Measurements from ENCODE around the gene PLN.

Gene PLN

DNA sequence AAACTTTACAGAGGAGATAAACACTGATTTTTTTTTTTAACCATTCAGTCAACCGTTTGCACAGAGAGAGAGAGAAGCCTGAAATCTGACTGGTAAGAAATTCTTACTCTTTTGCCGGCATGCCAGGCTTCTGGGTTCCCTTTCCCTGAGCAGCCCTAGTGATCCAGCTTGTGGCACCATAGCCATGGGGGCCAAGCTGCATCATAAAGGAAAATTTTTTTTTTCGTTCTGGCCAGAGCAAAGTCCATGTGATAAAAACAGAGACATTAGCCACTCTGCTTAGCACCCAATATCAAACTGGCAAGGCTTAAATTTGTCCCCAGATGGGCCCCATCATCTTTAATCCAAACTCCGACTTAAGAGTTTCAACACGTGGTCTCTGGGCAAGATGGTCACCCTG, 58.8 kb downstream of the PLN start:
- no peak overlapping the region for H3K4me3 ChIP-seq (ENCODE audit: low read depth, low read length)
- TF ChIP-seq, protein P1, sequence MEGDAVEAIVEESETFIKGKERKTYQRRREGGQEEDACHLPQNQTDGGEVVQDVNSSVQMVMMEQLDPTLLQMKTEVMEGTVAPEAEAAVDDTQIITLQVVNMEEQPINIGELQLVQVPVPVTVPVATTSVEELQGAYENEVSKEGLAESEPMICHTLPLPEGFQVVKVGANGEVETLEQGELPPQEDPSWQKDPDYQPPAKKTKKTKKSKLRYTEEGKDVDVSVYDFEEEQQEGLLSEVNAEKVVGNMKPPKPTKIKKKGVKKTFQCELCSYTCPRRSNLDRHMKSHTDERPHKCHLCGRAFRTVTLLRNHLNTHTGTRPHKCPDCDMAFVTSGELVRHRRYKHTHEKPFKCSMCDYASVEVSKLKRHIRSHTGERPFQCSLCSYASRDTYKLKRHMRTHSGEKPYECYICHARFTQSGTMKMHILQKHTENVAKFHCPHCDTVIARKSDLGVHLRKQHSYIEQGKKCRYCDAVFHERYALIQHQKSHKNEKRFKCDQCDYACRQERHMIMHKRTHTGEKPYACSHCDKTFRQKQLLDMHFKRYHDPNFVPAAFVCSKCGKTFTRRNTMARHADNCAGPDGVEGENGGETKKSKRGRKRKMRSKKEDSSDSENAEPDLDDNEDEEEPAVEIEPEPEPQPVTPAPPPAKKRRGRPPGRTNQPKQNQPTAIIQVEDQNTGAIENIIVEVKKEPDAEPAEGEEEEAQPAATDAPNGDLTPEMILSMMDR (conservative IDR thresholded peaks at IDR 0.05; ENCODE audit: low read depth, low read length): no peak
- DNase-seq (ENCODE audit: low read depth): no peak
